Vagina (tissue), 2 donors: ENCODE measurements around the gene SH3YL1.

Experiments
- POLR2A ChIP-seq, 2 donors: fragments of 450-650 bp; IDR thresholded peaks; one replicate each; pipeline ENCODE4 v1.6.1; 2017; ENCODE audit warnings: antibody characterized with exemption in 2 of 2, mild to moderate bottlenecking in 2 of 2, moderate library complexity in 2 of 2
- POLR2AphosphoS5 ChIP-seq, 2 donors: sonication (generic); formaldehyde crosslinking; IDR thresholded peaks; one replicate each; pipeline ENCODE4 v1.9.0; 2017; ENCODE audit warnings: antibody characterized with exemption in 2 of 2, mild to moderate bottlenecking in 2 of 2, low read depth in 1 of 2; ENCODE audit not compliant: insufficient read depth in 1 of 2
- TF ChIP-seq, protein P1 (sequence below), 3 experiments: fragments of 450-650 bp in 2 of 3; fragments of 200-600 bp in 1 of 3; sonication (generic) in 1 of 3; IDR thresholded peaks; one replicate each; pipeline ENCODE4 v1.5.1; 2017 to 2019; ENCODE audit warnings: antibody characterized with exemption in 3 of 3, mild to moderate bottlenecking in 2 of 3, moderate library complexity in 2 of 3

DNA sequence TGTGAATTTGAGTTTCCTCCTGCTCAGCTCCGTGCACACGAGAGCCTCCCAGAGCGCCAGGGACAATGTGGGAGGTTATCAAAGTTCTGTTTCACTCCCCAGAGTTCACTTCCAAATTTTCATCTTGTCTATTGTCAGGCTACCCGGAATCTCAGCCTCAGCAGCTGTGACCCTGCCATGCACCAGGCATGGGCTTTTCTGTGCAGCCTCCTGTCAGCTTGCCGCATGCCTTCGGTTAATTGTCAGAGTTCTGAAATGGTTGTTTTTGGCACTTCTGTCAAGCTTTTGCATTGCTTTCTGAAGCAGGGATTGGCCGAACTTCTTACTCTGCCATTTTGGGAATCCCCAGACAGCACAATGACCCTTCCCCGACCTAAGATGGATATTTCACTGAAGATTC lies 60.4 kb downstream of the SH3YL1 start:
- TF ChIP-seq POLR2AphosphoS5 (IDR thresholded peaks at IDR 0.05; ENCODE audit: insufficient read depth in 1 of 2, low read depth in 1 of 2) (no peak), POLR2A (IDR thresholded peaks at IDR 0.05) (no peak)
- TF ChIP-seq, protein P1, sequence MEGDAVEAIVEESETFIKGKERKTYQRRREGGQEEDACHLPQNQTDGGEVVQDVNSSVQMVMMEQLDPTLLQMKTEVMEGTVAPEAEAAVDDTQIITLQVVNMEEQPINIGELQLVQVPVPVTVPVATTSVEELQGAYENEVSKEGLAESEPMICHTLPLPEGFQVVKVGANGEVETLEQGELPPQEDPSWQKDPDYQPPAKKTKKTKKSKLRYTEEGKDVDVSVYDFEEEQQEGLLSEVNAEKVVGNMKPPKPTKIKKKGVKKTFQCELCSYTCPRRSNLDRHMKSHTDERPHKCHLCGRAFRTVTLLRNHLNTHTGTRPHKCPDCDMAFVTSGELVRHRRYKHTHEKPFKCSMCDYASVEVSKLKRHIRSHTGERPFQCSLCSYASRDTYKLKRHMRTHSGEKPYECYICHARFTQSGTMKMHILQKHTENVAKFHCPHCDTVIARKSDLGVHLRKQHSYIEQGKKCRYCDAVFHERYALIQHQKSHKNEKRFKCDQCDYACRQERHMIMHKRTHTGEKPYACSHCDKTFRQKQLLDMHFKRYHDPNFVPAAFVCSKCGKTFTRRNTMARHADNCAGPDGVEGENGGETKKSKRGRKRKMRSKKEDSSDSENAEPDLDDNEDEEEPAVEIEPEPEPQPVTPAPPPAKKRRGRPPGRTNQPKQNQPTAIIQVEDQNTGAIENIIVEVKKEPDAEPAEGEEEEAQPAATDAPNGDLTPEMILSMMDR (IDR thresholded peaks at IDR 0.05) = no peak
